ENCODE measurements around the gene PCK1.

DNA sequence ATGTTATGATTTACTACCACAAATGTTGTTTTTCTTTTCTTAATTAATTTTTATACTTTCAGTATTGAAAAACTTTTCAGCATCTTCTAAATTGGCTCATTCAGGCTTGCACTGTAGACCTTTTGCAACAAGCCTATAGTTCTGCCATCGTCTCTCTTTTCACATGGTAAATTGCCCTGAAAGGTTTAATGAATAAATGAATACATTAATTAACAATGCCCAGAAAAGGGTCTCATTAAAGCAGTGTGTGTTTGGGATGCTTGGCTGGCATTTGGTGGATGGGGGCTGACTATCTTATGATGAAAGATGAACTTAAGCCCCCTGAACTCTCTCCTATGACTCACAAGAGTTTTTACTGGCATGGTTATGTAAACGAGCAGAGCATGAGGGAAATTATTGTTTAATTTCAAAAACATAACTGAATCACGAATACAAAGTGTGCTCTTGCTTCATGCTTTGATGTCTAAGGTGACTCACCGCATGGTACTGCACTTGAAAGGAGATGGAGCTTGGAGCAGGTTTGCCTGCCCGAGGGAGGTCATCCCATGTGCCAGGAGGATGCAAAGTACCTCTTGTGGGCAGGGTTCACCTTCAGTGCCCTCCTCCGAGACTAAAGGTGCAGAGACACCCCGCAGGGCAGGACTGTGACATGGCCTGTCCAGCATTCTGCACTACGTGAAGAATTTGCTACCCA, 13.8 kb upstream of the PCK1 start:
- TF ChIP-seq, protein P1, sequence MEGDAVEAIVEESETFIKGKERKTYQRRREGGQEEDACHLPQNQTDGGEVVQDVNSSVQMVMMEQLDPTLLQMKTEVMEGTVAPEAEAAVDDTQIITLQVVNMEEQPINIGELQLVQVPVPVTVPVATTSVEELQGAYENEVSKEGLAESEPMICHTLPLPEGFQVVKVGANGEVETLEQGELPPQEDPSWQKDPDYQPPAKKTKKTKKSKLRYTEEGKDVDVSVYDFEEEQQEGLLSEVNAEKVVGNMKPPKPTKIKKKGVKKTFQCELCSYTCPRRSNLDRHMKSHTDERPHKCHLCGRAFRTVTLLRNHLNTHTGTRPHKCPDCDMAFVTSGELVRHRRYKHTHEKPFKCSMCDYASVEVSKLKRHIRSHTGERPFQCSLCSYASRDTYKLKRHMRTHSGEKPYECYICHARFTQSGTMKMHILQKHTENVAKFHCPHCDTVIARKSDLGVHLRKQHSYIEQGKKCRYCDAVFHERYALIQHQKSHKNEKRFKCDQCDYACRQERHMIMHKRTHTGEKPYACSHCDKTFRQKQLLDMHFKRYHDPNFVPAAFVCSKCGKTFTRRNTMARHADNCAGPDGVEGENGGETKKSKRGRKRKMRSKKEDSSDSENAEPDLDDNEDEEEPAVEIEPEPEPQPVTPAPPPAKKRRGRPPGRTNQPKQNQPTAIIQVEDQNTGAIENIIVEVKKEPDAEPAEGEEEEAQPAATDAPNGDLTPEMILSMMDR (IDR thresholded peaks at IDR 0.05) = no peak
- no peak for TF ChIP-seq EP300 (IDR thresholded peaks at IDR 0.05)
- no peak for TF ChIP-seq POLR2A (IDR thresholded peaks at IDR 0.05)

Measured in ovary (tissue), 3 donors.